Adrenal gland (tissue), 12 donors: ENCODE measurements around the gene MIEN1. TPM values are rescaled to one million over a fixed set of nuclear protein-coding genes. Genes with fewer than 3 reads are reported as not detected.
"Not testable (repeated sequence)": the region's sequence is repeated elsewhere in the genome, so short reads cannot be mapped to it uniquely, and the experiment has no call there.

Source experiments
- DNase-seq, 7 donors: peaks; one replicate each; pipeline ENCODE4 v3.0.0-alpha.2; 2019 to 2020
- H3K27ac ChIP-seq, 5 donors: fragments of 200-600 bp; sonication (generic) in 4 of 5; 1 replicate in 3 of 5; 2 replicates in 2 of 5; pipeline versions ENCODE4 v1.5.1 to v1.8.0; 2016 to 2020; ENCODE audit warnings: mild to moderate bottlenecking in 1 of 5
- H3K27me3 ChIP-seq: fragments of 200-600 bp; 2 replicates; pipeline ENCODE4 v1.8.0; 2021
- H3K36me3 ChIP-seq, 2 donors: fragments of 200-600 bp; replicated peaks in 1 of 2; 1 replicate in 1 of 2; 2 replicates in 1 of 2; pipeline versions ENCODE4 v1.5.1 to v1.8.0; 2018 to 2022
- H3K4me1 ChIP-seq, 2 donors: fragments of 200-600 bp; replicated peaks in 1 of 2; 1 replicate in 1 of 2; 2 replicates in 1 of 2; pipeline versions ENCODE4 v1.5.1 to v1.8.0; 2018 to 2021
- H3K4me3 ChIP-seq, 4 donors: fragments of 200-600 bp; sonication (generic) in 3 of 4; one replicate each; pipeline ENCODE4 v1.5.1; 2016 to 2018
- H3K9me3 ChIP-seq, 3 donors: fragments of 200-600 bp; sonication (generic) in 1 of 3; replicated peaks in 1 of 3; 1 replicate in 2 of 3; 2 replicates in 1 of 3; pipeline versions ENCODE4 v1.5.1 to v1.8.0; 2016 to 2021
- CTCF ChIP-seq, 6 experiments: fragments of 450-650 bp in 4 of 6; fragments of 200-600 bp in 2 of 6; sonication (generic) in 1 of 6; IDR thresholded peaks; 1 replicate in 5 of 6; 2 replicates in 1 of 6; pipeline versions ENCODE4 v1.5.1 to v1.8.0; 2016 to 2021; ENCODE audit warnings: antibody characterized with exemption in 6 of 6, mild to moderate bottlenecking in 2 of 6, moderate library complexity in 1 of 6
- POLR2A ChIP-seq, 2 donors: fragments of 450-650 bp; IDR thresholded peaks; one replicate each; pipeline ENCODE4 v1.6.1; 2017; ENCODE audit warnings: antibody characterized with exemption in 2 of 2, mild to moderate bottlenecking in 2 of 2, moderate library complexity in 1 of 2
- WGBS, 4 donors: extraction: QIAGEN DNeasy Blood & Tissue Kit in 2 of 4; methylation state at CpG; one replicate each; pipeline versions ENCODE4 v1.1.5 to v1.1.7; 2013 to 2017; 5-methylcytosine and 5-hydroxymethylcytosine counted together
- intact Hi-C, 2 donors: fragments of 100-400 bp; cut with DNase I; formaldehyde crosslinking; loops; one replicate each; pipeline versions ENCODE4 v1.14.1 to v1.15.0; 2022 to 2023
- polyA plus RNA-seq, 3 donors: library from polyadenylated mRNA; stranded (reverse); fragments of 200-250 nt in 2 of 3; fragments of 350-450 nt in 1 of 3; fragmentation: Illumina TruSeq in 1 of 3; extraction: RNeasy Lipid Tissue Mini Kit (QIAGEN cat#74804) in 1 of 3; gene quantifications; one replicate each; pipeline ENCODE4 v1.2.3, GENCODE V29; 2013 to 2014
- total RNA-seq, 9 donors: library from RNA; depleted of rRNA in 4 of 9; stranded (reverse); fragments of >200 nt in 4 of 9; fragments of 120-200 nt in 1 of 9; fragmentation: NEBNext Ultra II Directional in 1 of 9; extraction: Animal tissue kit (Norgen Biotek cat#: 25700) in 1 of 9; gene quantifications; one replicate each; pipeline versions ENCODE4 v1.1.0 to v1.2.4, GENCODE V29; 2013 to 2023
- donor health status: healthy with polysubstance abuse.
- donor health status: Bipolar disorder and iron deficiency.
- donor health status: DM: yes; HTN: yes; CAD: no.
- donor health status: DM: no; HTN: no; CAD: no.
- donor health status: DM: no; HTN: no; CAD: no.
- donor health status: DM: yes; HTN: yes; CAD: no.

Gene MIEN1
- total and polyA plus RNA-seq, 12 donors = 41.9 to 210 (median 51.0) TPM

GRCh38 chr17:39700148-39700987 is 30.0 kb downstream of the MIEN1 start:
- H3K4me3 ChIP-seq = peak overlapping the region in 2 of 4 donors; percentile 16 to 62
- H3K4me1 ChIP-seq = no peaks in the 10 kb centered on the region
- H3K27ac ChIP-seq = peak overlapping the region in 2 of 5 donors; percentile 41 to 73
- H3K9me3 ChIP-seq = no peaks in the 10 kb centered on the region
- H3K36me3 ChIP-seq = no peaks in the 10 kb centered on the region
- peaks cover 16% of the 10 kb centered on the region for H3K27me3 ChIP-seq
- DNase-seq = no peak
- TF ChIP-seq POLR2A (IDR thresholded peaks at IDR 0.05) = no peak
- no peak for TF ChIP-seq CTCF (IDR thresholded peaks at IDR 0.05)
- WGBS, 4 donors = 2 to 7% (median 3%) methylated on average over 12 to 57 of the region's 57 CpGs
- intact Hi-C loops = no loop called here

GRCh38 chr17:39699818-39700147 is 30.5 kb downstream of the MIEN1 start, which contains the start of gene ERBB2:
TSS of gene ERBB2 (plus strand) at chr17:39700064. CDS start at chr17:39700239, 175 bp downstream.
- Histone ChIP-seq H3K4me1 (no peaks in the 10 kb centered on the region), H3K27me3 (peaks cover 16% of the 10 kb centered on the region), H3K36me3 (no peaks in the 10 kb centered on the region), H3K9me3 (no peaks in the 10 kb centered on the region), H3K27ac (peak within 1 kb of the TSS in 2 of 5 donors; percentile 41 to 73), H3K4me3 (peak within 1 kb of the TSS in 2 of 4 donors; percentile 16 to 62)
- TF ChIP-seq CTCF (IDR thresholded peaks at IDR 0.05) = no peak
- TF ChIP-seq POLR2A (IDR thresholded peaks at IDR 0.05) = no peak
- intact Hi-C loops = no loop called here
- 7 to 15% (median 10%) methylated on average over 10 to 20 of the region's 20 CpGs for WGBS, 4 donors
- peak in 4 of 7 donors; percentile 29 to 45 (median 34) for DNase-seq

- DNase-seq, H3K4me1 ChIP-seq, intact Hi-C loops, H3K9me3 ChIP-seq, H3K36me3 ChIP-seq: not testable (repeated sequence)
- H3K4me3 ChIP-seq = peak overlapping the region in 2 of 4 donors; percentile 16 to 62
- H3K27ac ChIP-seq = peak overlapping the region in 1 of 5 donors; percentile 23
- 60 to 69% (median 62%) methylated on average over 11 of the region's 11 CpGs for WGBS, 4 donors
- peaks cover 16% of the 10 kb centered on the region for H3K27me3 ChIP-seq
These were observed 31.0 kb downstream of the MIEN1 start for GRCh38 chr17:39699157-39699817.

GRCh38 chr17:39697961-39698360 is 32.4 kb downstream of the MIEN1 start:
- 84 to 96% (median 92%) methylated on average over 5 of the region's 5 CpGs for WGBS, 4 donors
- H3K27me3 ChIP-seq = peaks cover 16% of the 10 kb centered on the region
- no peak for DNase-seq
- H3K27ac ChIP-seq = no peak overlapping the region
- H3K36me3 ChIP-seq = no peaks in the 10 kb centered on the region
- no peaks in the 10 kb centered on the region for H3K4me1 ChIP-seq
- no peaks in the 10 kb centered on the region for H3K9me3 ChIP-seq
- TF ChIP-seq POLR2A (IDR thresholded peaks at IDR 0.05) (no peak), CTCF (IDR thresholded peaks at IDR 0.05) (no peak)
- H3K4me3 ChIP-seq = no peak overlapping the region
- intact Hi-C loops = no loop called here
